Erythroblast (primary cell): ENCODE data around the gene PKMYT1.
A peak's percentile ranks its signal among the peaks of the same experiment; 100 is the strongest.

Experiments
- GATA1 ChIP-seq: IDR thresholded peaks from 2 replicates; pipeline ENCODE4 v1.6.1; 2011; ENCODE audit warnings: low read depth, mild to moderate bottlenecking, control low read depth, low read length, moderate library complexity
- POLR2A ChIP-seq: IDR thresholded peaks from 2 replicates; pipeline ENCODE4 v1.6.1; 2011; ENCODE audit warnings: mild to moderate bottlenecking, low read length

DNA sequence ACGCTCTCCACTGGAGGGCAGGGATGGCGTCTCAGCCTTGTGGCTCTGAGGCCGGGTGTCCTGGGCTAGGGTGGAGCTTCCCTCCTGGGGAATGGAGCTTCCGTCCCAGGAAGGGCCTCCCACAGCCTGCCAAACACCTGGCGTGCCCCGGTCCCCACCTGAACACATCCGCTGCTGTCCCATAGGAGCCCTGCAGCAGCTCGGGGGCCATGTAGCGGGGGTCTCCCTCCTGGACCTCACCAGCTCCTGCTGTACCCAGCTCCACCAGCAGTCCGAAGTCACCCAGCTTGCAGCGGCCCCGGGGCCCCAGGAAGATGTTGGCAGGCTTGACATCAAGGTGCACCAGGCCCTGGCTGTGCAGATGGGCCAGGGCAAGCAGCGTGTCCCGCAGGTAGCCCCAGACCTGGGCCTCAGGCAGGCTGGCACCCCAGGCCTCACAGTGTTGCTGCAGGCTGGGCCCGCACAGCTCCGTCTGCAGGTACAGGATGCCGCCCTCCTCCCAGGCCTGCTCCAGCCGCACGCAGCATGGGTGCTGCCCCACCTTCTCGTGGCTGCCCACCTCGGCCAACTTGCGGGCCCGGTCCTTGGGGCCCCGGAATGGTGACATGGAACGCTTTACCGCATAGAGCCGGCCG, 5.0 kb downstream of the PKMYT1 start:
- TF ChIP-seq POLR2A (peak; percentile 9), GATA1 (no peak)
